Spleen (tissue), 7 donors: Measurements from ENCODE around the gene C1orf52.

Source experiments
- POLR2AphosphoS5 ChIP-seq, 3 donors: sonication (generic); formaldehyde crosslinking; IDR thresholded peaks; one replicate each; pipeline ENCODE4 v1.5.1; 2017; ENCODE audit warnings: antibody characterized with exemption in 3 of 3
- TF ChIP-seq, protein P1 (sequence below), 11 experiments: fragments of 200-600 bp in 7 of 11; fragments of 450-650 bp in 4 of 11; sonication (generic) in 4 of 11; IDR thresholded peaks in 8 of 11; conservative IDR thresholded peaks in 3 of 11; 1 replicate in 7 of 11; 2 replicates in 4 of 11; pipeline versions ENCODE4 v1.4.0 to v1.8.0; 2016 to 2021; ENCODE audit warnings: antibody characterized with exemption in 11 of 11, inconsistent platforms in 4 of 11, mild to moderate bottlenecking in 1 of 11
- donor health status: DM: no; HTN: no; CAD: no; lungs with moderate emphysema.
- donor health status: DM: no; HTN: no; CAD: no.
- donor health status: DM: no; HTN: no; CAD: no.

DNA sequence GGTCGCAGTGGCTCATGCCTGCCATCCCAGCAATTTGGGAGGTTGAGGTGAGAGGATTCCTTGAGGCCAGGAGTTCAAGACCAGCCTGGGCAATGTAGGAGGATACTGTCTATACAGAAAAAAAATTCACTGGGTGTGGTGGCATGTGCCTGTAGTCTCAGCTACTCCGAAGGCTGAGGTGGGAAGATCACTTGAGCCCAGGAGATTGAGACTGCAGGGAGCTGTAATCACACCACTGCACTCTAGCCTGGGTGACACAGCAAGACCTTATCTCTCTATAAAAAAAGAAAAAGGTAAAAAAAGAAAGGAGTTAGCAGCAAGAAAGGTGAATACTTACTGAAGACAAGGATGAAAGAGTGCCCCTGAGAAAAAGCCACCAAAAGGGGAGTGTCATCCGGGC, 40.7 kb upstream of the C1orf52 start:
- TF ChIP-seq, protein P1, sequence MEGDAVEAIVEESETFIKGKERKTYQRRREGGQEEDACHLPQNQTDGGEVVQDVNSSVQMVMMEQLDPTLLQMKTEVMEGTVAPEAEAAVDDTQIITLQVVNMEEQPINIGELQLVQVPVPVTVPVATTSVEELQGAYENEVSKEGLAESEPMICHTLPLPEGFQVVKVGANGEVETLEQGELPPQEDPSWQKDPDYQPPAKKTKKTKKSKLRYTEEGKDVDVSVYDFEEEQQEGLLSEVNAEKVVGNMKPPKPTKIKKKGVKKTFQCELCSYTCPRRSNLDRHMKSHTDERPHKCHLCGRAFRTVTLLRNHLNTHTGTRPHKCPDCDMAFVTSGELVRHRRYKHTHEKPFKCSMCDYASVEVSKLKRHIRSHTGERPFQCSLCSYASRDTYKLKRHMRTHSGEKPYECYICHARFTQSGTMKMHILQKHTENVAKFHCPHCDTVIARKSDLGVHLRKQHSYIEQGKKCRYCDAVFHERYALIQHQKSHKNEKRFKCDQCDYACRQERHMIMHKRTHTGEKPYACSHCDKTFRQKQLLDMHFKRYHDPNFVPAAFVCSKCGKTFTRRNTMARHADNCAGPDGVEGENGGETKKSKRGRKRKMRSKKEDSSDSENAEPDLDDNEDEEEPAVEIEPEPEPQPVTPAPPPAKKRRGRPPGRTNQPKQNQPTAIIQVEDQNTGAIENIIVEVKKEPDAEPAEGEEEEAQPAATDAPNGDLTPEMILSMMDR (IDR thresholded peaks at IDR 0.05 in 8 of 11, conservative IDR thresholded peaks at IDR 0.05 in 3 of 11) = no peak
- no peak for TF ChIP-seq POLR2AphosphoS5 (IDR thresholded peaks at IDR 0.05)
